HUES64 (cell line): ENCODE results near the gene GRID1.

Experiments
- H3K27ac ChIP-seq: 2 replicates; pipeline ENCODE4 v1.7.0; 2013; ENCODE audit warnings: low read depth, low read length, inconsistent platforms
- H3K27me3 ChIP-seq: 2 replicates; pipeline ENCODE4 v1.6.1; 2013; ENCODE audit warnings: mild to moderate bottlenecking, low read length; ENCODE audit not compliant: insufficient read depth
- H3K36me3 ChIP-seq: 2 replicates; pipeline ENCODE4 v1.6.1; 2013; ENCODE audit warnings: mild to moderate bottlenecking, low read length; ENCODE audit not compliant: insufficient read depth
- H3K4me1 ChIP-seq: 2 replicates; pipeline ENCODE4 v1.6.1; 2013; ENCODE audit warnings: mild to moderate bottlenecking, low read length, moderate library complexity; ENCODE audit not compliant: insufficient read depth
- H3K4me3 ChIP-seq: 2 replicates; pipeline ENCODE4 v1.5.1; 2013; ENCODE audit warnings: mild to moderate bottlenecking, low read length, moderate library complexity
- H3K9ac ChIP-seq: 2 replicates; pipeline ENCODE4 v1.6.1; 2013; ENCODE audit warnings: mild to moderate bottlenecking, low read depth, low read length
- H3K9me3 ChIP-seq: 2 replicates; pipeline ENCODE4 v1.6.1; 2013; ENCODE audit warnings: low read depth, low read length; ENCODE audit not compliant: insufficient read depth
- WGBS: fragments of 150-250, 120-280 bp; methylation state at CpG from one replicate; pipeline ENCODE4 v1.1.7; 2013; ENCODE audit warnings: missing lambda C conversion rate; 5-methylcytosine and 5-hydroxymethylcytosine counted together

GRID1 gene

DNA sequence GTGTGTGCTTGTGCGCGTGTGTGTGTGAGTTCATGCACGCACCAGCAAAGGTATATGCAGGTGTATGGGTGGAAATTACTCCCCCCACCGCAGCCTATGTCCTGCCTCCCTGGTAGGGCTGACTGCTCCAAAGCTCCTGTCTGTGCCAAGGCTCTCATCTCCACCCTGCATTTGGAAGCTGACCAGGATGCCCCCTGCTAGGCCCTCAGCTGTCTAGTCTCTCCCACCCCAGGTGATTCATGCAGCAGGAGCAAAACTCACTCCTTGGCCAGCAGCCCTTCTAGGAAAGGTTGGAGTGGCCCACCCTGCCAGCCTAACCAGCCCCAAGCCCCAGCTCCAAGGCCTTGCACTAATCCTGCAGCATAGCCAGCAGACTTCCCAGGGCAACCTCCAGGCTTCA is 148.4 kb downstream of the GRID1 start:
- no peak overlapping the region for H3K27ac ChIP-seq
- H3K9ac ChIP-seq = no peak overlapping the region
- H3K4me3 ChIP-seq = no peak overlapping the region
- WGBS = 98% methylated on average over 3 of the region's 4 CpGs
- no peaks in the 10 kb centered on the region for H3K4me1 ChIP-seq
- no peaks in the 10 kb centered on the region for H3K27me3 ChIP-seq
- no peaks in the 10 kb centered on the region for H3K9me3 ChIP-seq
- no peaks in the 10 kb centered on the region for H3K36me3 ChIP-seq

DNA sequence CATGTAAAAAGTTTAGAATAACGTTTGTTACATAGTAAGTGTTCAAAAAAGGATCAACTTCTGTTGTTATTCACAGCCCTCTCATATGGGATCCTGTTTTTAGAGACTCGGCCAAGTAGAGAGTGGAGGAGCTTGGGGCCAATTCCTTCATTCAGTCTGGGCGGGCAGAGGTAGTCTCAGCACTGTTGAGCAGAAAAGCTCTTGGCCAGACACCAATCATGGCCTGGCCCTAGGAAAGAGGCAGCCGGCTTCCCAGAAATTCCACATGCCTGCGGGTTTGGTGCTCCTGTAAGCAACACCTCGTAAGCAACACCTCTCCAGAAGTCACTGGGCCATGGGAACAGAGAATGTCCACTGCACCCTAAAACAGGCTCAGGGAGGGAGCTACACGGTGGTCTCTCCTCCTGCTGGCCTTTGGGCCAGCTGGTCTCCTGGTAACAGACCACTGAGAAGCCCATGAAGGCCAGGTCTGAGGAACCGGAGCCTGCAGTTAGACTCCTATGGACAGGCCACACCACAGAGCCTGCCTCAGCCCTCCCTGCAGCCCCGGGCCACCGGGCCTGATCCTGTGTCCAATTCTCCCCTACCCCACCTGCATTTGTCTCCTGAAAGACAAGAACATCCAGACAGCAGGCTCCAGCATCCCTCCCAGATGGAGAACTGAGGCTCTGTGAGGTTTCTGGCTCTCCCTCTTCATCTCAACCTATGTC is 149.1 kb downstream of the GRID1 start:
- WGBS = 91% methylated on average over 10 of the region's 10 CpGs

GRCh38 chr10:86216886-86217285 is 149.7 kb downstream of the GRID1 start:
- 94% methylated on average over 1 of the region's 1 CpG for WGBS
- Histone ChIP-seq H3K9me3 (no peaks in the 10 kb centered on the region), H3K27me3 (no peaks in the 10 kb centered on the region), H3K4me3 (no peak overlapping the region), H3K4me1 (no peaks in the 10 kb centered on the region), H3K27ac (no peak overlapping the region), H3K36me3 (no peaks in the 10 kb centered on the region), H3K9ac (no peak overlapping the region)

More for the DNA sequence above, 149.1 kb downstream of the GRID1 start:
- Histone ChIP-seq H3K9ac (no peak overlapping the region), H3K4me3 (no peak overlapping the region), H3K36me3 (no peaks in the 10 kb centered on the region), H3K27ac (no peak overlapping the region), H3K9me3 (no peaks in the 10 kb centered on the region), H3K27me3 (no peaks in the 10 kb centered on the region), H3K4me1 (no peaks in the 10 kb centered on the region)

DNA sequence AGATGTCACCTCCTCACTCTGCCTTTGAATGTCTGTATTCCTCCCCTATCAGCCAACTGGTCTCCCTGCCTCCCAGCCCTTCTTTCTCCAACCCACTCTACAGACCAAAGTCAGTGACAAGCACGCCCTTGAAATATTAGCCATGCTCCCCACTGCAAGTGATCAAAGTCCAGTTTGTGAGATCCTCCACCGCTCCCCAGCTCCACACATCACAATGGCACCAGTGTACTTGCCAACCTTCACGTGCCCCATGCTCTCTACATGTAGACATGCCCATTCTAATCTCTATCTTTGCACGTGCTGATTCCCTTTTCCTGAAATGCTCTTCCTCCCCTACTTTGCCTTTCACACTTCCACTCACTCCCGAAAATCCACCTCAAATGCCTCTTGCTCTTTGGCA is 150.9 kb downstream of the GRID1 start:
- Histone ChIP-seq H3K9ac (no peak overlapping the region), H3K4me1 (no peaks in the 10 kb centered on the region), H3K9me3 (no peaks in the 10 kb centered on the region), H3K4me3 (no peak overlapping the region), H3K36me3 (no peaks in the 10 kb centered on the region), H3K27me3 (no peaks in the 10 kb centered on the region), H3K27ac (no peak overlapping the region)
- 87% methylated on average over 5 of the region's 5 CpGs for WGBS

DNA sequence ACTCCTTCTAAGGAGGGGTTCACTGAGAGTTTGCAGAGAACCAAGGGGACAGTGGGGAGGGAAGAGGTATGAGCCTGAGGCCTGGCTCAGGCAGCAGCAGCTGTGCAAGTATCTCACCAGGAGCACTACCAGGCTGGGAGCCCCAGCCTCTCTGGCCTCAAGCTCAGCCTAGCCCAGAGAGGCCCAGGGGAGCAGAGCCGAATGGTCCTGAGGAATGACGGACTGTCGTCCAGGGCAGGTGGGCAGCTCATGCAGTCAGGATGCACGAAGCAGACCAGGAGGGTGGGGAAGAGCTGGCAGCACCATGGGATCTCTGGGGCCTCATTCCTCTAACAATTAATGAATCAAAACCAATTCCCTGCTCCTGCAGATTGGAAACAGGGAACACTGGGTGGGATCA is 151.5 kb downstream of the GRID1 start:
- H3K9ac ChIP-seq = no peak overlapping the region
- H3K4me3 ChIP-seq = no peak overlapping the region
- H3K9me3 ChIP-seq = no peaks in the 10 kb centered on the region
- WGBS = 92% methylated on average over 4 of the region's 4 CpGs
- H3K4me1 ChIP-seq = no peaks in the 10 kb centered on the region
- no peak overlapping the region for H3K27ac ChIP-seq
- H3K27me3 ChIP-seq = no peaks in the 10 kb centered on the region
- no peaks in the 10 kb centered on the region for H3K36me3 ChIP-seq

DNA sequence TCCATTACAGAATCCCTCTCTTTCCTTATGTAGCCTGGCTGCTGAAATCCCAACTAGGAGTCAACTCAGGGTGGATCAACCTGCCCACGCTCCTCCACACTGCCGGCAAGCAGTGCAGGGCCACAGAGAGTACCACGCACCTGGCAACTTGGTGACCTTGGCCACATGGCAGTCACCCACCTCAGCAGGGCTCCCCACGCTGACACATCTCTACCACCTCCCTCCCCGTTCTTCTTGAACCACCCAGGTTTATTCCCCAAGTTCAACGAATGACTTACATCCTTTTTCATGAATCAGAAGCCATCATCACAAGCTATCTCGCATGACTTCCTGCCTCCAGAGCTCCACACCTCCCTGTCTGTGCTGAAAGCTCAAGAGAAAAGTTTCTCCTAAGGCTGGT is 153.4 kb downstream of the GRID1 start:
- H3K9ac ChIP-seq = no peak overlapping the region
- H3K4me3 ChIP-seq = no peak overlapping the region
- 94% methylated on average over 7 of the region's 7 CpGs for WGBS
- no peak overlapping the region for H3K27ac ChIP-seq
- no peaks in the 10 kb centered on the region for H3K4me1 ChIP-seq
- no peaks in the 10 kb centered on the region for H3K36me3 ChIP-seq
- H3K9me3 ChIP-seq = no peaks in the 10 kb centered on the region
- H3K27me3 ChIP-seq = no peaks in the 10 kb centered on the region

DNA sequence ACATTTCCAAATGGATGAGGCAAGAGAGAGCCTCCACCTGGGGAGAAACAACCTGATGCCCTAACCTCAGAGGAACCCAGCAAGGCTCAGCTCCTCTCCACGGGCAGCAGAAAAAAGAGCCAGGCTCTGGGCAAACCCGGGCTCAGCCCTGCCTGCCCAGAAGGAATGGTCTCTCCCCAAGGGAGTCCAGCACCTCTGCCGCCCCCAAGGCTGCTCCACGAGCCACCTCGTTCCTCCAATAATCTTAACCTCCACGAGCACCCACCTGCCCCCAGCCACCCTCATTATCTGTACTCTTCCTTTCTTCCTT is 154.2 kb downstream of the GRID1 start:
- Histone ChIP-seq H3K4me3 (no peak overlapping the region), H3K9me3 (no peaks in the 10 kb centered on the region), H3K4me1 (no peaks in the 10 kb centered on the region), H3K27me3 (no peaks in the 10 kb centered on the region), H3K9ac (no peak overlapping the region), H3K36me3 (no peaks in the 10 kb centered on the region), H3K27ac (no peak overlapping the region)
- WGBS = 85% methylated on average over 6 of the region's 6 CpGs

GRCh38 chr10:86211691-86212390 is 154.8 kb downstream of the GRID1 start:
- no peak overlapping the region for H3K4me3 ChIP-seq
- no peak overlapping the region for H3K27ac ChIP-seq
- WGBS = 87% methylated on average over 8 of the region's 8 CpGs
- no peaks in the 10 kb centered on the region for H3K36me3 ChIP-seq
- H3K4me1 ChIP-seq = no peaks in the 10 kb centered on the region
- no peaks in the 10 kb centered on the region for H3K9me3 ChIP-seq
- no peak overlapping the region for H3K9ac ChIP-seq
- no peaks in the 10 kb centered on the region for H3K27me3 ChIP-seq

DNA sequence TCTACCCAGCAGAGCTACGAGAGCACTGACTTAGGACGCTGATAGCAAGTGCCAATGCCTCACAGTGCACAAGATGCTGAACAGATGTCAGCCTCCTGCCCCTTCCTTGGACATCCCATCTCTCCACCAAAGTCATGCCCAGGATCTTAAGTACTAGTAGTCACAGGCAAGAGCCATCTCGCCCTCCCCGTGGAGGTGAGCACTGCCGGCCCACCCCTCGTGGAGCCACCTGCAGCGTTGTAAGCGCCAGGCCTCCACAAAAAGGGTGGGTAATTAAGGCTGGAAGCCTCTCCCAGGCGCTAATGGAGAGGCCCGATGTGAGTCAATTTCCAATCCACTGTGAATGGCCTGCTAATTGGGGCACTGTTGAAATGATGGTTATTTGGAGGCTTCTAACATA is 156.2 kb downstream of the GRID1 start:
- H3K27ac ChIP-seq = no peak overlapping the region
- H3K4me3 ChIP-seq = no peak overlapping the region
- 94% methylated on average over 10 of the region's 10 CpGs for WGBS
- no peaks in the 10 kb centered on the region for H3K27me3 ChIP-seq
- no peaks in the 10 kb centered on the region for H3K9me3 ChIP-seq
- H3K9ac ChIP-seq = no peak overlapping the region
- H3K36me3 ChIP-seq = no peaks in the 10 kb centered on the region
- no peaks in the 10 kb centered on the region for H3K4me1 ChIP-seq

GRCh38 chr10:86209726-86210125 is 156.9 kb downstream of the GRID1 start:
- 91% methylated on average over 1 of the region's 1 CpG for WGBS
- Histone ChIP-seq H3K27me3 (no peaks in the 10 kb centered on the region), H3K27ac (no peak overlapping the region), H3K4me1 (no peaks in the 10 kb centered on the region), H3K9me3 (no peaks in the 10 kb centered on the region), H3K9ac (no peak overlapping the region), H3K4me3 (no peak overlapping the region), H3K36me3 (no peaks in the 10 kb centered on the region)

DNA sequence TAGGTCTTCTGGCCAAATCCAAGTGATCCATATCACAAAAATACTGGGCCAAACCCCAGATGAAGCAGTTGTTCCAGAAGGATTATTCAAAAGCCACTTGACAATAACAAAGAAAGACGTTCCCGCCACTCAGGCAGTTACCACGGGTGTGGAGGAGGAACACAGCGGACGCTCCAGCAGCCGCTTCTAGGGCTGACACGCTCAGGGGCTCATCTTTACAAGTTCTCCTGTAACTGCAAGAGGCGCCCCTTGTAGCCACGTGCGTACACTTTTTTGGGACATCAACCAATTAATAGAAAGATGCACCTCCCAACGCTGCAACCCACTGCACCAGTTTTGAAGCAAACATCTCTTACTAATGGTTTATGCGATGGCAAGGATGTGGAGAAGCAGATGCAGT is 159.4 kb downstream of the GRID1 start:
- Histone ChIP-seq H3K27ac (no peak overlapping the region), H3K9ac (no peak overlapping the region), H3K9me3 (no peaks in the 10 kb centered on the region), H3K4me3 (no peak overlapping the region), H3K27me3 (no peaks in the 10 kb centered on the region), H3K36me3 (no peaks in the 10 kb centered on the region), H3K4me1 (no peaks in the 10 kb centered on the region)
- 91% methylated on average over 11 of the region's 12 CpGs for WGBS

GRCh38 chr10:86206240-86206579 is 160.4 kb downstream of the GRID1 start:
- Histone ChIP-seq H3K36me3 (no peaks in the 10 kb centered on the region), H3K9ac (no peak overlapping the region), H3K9me3 (no peaks in the 10 kb centered on the region), H3K27ac (no peak overlapping the region), H3K4me1 (no peaks in the 10 kb centered on the region), H3K4me3 (no peak overlapping the region), H3K27me3 (no peaks in the 10 kb centered on the region)
- 96% methylated on average over 18 of the region's 18 CpGs for WGBS
